ENCODE measurements around the gene MMP19. TPM values are rescaled to one million over a fixed set of nuclear protein-coding genes. Genes with fewer than 3 reads are reported as not detected.

Gene MMP19
- total RNA-seq, 1 donor from 2014 or later, result 0.15 TPM

GRCh38 chr12:55789893-55790292 lies 52.8 kb downstream of the MMP19 start:
- Mint-ChIP-seq H3K27me3 (ENCODE audit: unreplicated experiment) (peaks cover 2% of the 10 kb centered on the region), H3K4me1 (ENCODE audit: unreplicated experiment) (no peaks in the 10 kb centered on the region), H3K4me3 (ENCODE audit: unreplicated experiment) (no peak overlapping the region), H3K36me3 (ENCODE audit: low read depth, unreplicated experiment) (peaks cover 40% of the 10 kb centered on the region), H3K9me3 (ENCODE audit: unreplicated experiment) (no peaks in the 10 kb centered on the region), H3K27ac (ENCODE audit: unreplicated experiment) (no peak overlapping the region)
- TF ChIP-seq CTCF (IDR thresholded peaks at IDR 0.05; ENCODE audit: unreplicated experiment), result no peak
- no peak for DNase-seq (ENCODE audit: low spot score)

GRCh38 chr12:55789171-55789570 lies 53.6 kb downstream of the MMP19 start:
- H3K9me3 Mint-ChIP-seq (ENCODE audit: unreplicated experiment), result no peaks in the 10 kb centered on the region
- H3K27ac Mint-ChIP-seq (ENCODE audit: unreplicated experiment), result no peak overlapping the region
- peaks cover 40% of the 10 kb centered on the region for H3K36me3 Mint-ChIP-seq (ENCODE audit: low read depth, unreplicated experiment)
- no peak for TF ChIP-seq CTCF (IDR thresholded peaks at IDR 0.05; ENCODE audit: unreplicated experiment)
- peaks cover 2% of the 10 kb centered on the region for H3K27me3 Mint-ChIP-seq (ENCODE audit: unreplicated experiment)
- peak overlapping the region; percentile 7 for H3K4me3 Mint-ChIP-seq (ENCODE audit: unreplicated experiment)
- no peak for DNase-seq (ENCODE audit: low spot score)
- H3K4me1 Mint-ChIP-seq (ENCODE audit: unreplicated experiment), result no peaks in the 10 kb centered on the region

- no peak for TF ChIP-seq CTCF (IDR thresholded peaks at IDR 0.05; ENCODE audit: unreplicated experiment)
- Mint-ChIP-seq H3K4me3 (ENCODE audit: unreplicated experiment) (no peak overlapping the region), H3K27me3 (ENCODE audit: unreplicated experiment) (peaks cover 2% of the 10 kb centered on the region), H3K27ac (ENCODE audit: unreplicated experiment) (no peak overlapping the region), H3K36me3 (ENCODE audit: low read depth, unreplicated experiment) (peaks cover 42% of the 10 kb centered on the region), H3K9me3 (ENCODE audit: unreplicated experiment) (no peaks in the 10 kb centered on the region), H3K4me1 (ENCODE audit: unreplicated experiment) (no peaks in the 10 kb centered on the region)
- no peak for DNase-seq (ENCODE audit: low spot score)
Observed at GRCh38 chr12:55788546-55788945, 54.2 kb downstream of the MMP19 start.

Other genes with a start within 250 kb of the MMP19 start
- not detected for gene OR10P1, start 206.0 kb downstream of the MMP19 start, total RNA-seq (ENCODE audit: unreplicated experiment)
- gene ITGA7, start 135.0 kb downstream of the MMP19 start, total RNA-seq (ENCODE audit: unreplicated experiment), result 4.0 TPM
- gene BLOC1S1, start 126.9 kb downstream of the MMP19 start, total RNA-seq (ENCODE audit: unreplicated experiment), result 66.5 TPM
- gene RDH5, start 122.5 kb downstream of the MMP19 start, total RNA-seq (ENCODE audit: unreplicated experiment), result 4.4 TPM
- 1,134 TPM for gene CD63, start 113.9 kb downstream of the MMP19 start, total RNA-seq (ENCODE audit: unreplicated experiment)
- 9.3 TPM for gene GDF11, start 99.8 kb downstream of the MMP19 start, total RNA-seq (ENCODE audit: unreplicated experiment)
- 76.6 TPM for gene SARNP, start 25.2 kb downstream of the MMP19 start, total RNA-seq (ENCODE audit: unreplicated experiment)
- gene ORMDL2, start 24.9 kb downstream of the MMP19 start, total RNA-seq (ENCODE audit: unreplicated experiment), result 33.9 TPM
- 32.5 TPM for gene DNAJC14, start 13.3 kb downstream of the MMP19 start, total RNA-seq (ENCODE audit: unreplicated experiment)
- 58.6 TPM for gene PYM1, start 85.0 kb upstream of the MMP19 start, total RNA-seq (ENCODE audit: unreplicated experiment)
- 70.1 TPM for gene DGKA, start 88.2 kb upstream of the MMP19 start, total RNA-seq (ENCODE audit: unreplicated experiment)
- gene PMEL, start 123.1 kb upstream of the MMP19 start, total RNA-seq (ENCODE audit: unreplicated experiment), result 136 TPM
- gene CDK2, start 123.9 kb upstream of the MMP19 start, total RNA-seq (ENCODE audit: unreplicated experiment), result 43.0 TPM
- gene RAB5B, start 131.1 kb upstream of the MMP19 start, total RNA-seq (ENCODE audit: unreplicated experiment), result 130 TPM
- gene SUOX, start 154.3 kb upstream of the MMP19 start, total RNA-seq (ENCODE audit: unreplicated experiment), result 31.6 TPM
- 3.0 TPM for gene IKZF4, start 178.1 kb upstream of the MMP19 start, total RNA-seq (ENCODE audit: unreplicated experiment)
- gene RPS26, start 199.0 kb upstream of the MMP19 start, total RNA-seq (ENCODE audit: unreplicated experiment), result 45.8 TPM
- 4.2 TPM for gene ERBB3, start 237.2 kb upstream of the MMP19 start, total RNA-seq (ENCODE audit: unreplicated experiment)

Measured in endothelial cell (in vitro differentiated cells).